Glutamatergic neuron (in vitro differentiated cells): Measurements from ENCODE around the gene ZDHHC21. TPM values are rescaled to one million over a fixed set of nuclear protein-coding genes. Genes with fewer than 3 reads are reported as not detected.
A peak's percentile ranks its signal among the peaks of the same experiment; 100 is the strongest.

Source experiments
- DNase-seq: peaks from one replicate; pipeline ENCODE4 v3.0.0; 2022
- H3K27ac Mint-ChIP-seq: one replicate; pipeline ENCODE4 v1.8.0; 2020; ENCODE audit warnings: mild to moderate bottlenecking, mixed read lengths, inconsistent platforms; ENCODE audit not compliant: unreplicated experiment
- H3K27me3 Mint-ChIP-seq: one replicate; pipeline ENCODE4 v1.8.0; 2020; ENCODE audit warnings: mild to moderate bottlenecking, moderate library complexity, mixed read lengths, inconsistent platforms; ENCODE audit not compliant: unreplicated experiment
- H3K36me3 Mint-ChIP-seq: one replicate; pipeline ENCODE4 v1.8.0; 2020; ENCODE audit warnings: mild to moderate bottlenecking, mixed read lengths, inconsistent platforms; ENCODE audit not compliant: unreplicated experiment
- H3K4me1 Mint-ChIP-seq: one replicate; pipeline ENCODE4 v1.8.0; 2020; ENCODE audit warnings: mild to moderate bottlenecking, low read depth, mixed read lengths, inconsistent platforms; ENCODE audit not compliant: unreplicated experiment
- H3K4me3 Mint-ChIP-seq: one replicate; pipeline ENCODE4 v1.8.0; 2020; ENCODE audit warnings: mild to moderate bottlenecking, mixed read lengths, inconsistent platforms; ENCODE audit not compliant: unreplicated experiment
- H3K9me3 Mint-ChIP-seq: one replicate; pipeline ENCODE4 v1.8.0; 2020; ENCODE audit warnings: mild to moderate bottlenecking, moderate library complexity, mixed read lengths, inconsistent platforms; ENCODE audit not compliant: unreplicated experiment
- CTCF ChIP-seq: fragments of 200-600 bp; sonication (generic); IDR thresholded peaks from one replicate; pipeline ENCODE4 v1.5.0; 2021; ENCODE audit not compliant: partially characterized antibody, unreplicated experiment
- total RNA-seq: library from RNA; stranded (reverse); fragmentation: NEBNext Ultra II Directional; extraction: Animal tissue kit (Norgen Biotek cat#: 25700); gene quantifications from one replicate; pipeline ENCODE4 v1.2.1, GENCODE V29; 2021; ENCODE audit not compliant: unreplicated experiment

The ZDHHC21 gene
- total RNA-seq, 1 donor from 2014 or later: 15.2 TPM

DNA sequence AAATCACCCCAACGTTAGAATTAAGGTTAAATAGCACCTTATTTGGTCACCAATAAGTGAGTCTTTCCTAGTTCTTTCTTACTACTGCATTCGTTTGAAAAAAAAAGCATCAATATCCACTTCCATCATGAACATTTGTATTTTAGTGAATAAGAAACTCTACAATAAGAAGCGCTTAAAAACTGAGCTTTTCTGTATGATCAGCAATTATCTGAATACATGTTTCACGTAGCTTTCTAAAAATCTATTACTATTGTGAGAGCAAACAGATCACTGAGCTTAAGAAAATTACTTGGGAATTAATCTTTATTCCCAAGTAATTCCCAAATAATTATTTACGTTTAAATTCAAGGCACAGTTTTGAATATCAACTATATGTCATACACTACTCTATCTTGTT lies 32.5 kb downstream of the ZDHHC21 start:
- Mint-ChIP-seq H3K27me3 (no peaks in the 10 kb centered on the region), H3K27ac (no peak overlapping the region)
- TF ChIP-seq CTCF: no peak

GRCh38 chr9:14654932-14655331 lies 38.3 kb downstream of the ZDHHC21 start:
- no peaks in the 10 kb centered on the region for H3K27me3 Mint-ChIP-seq
- peaks cover 1% of the 10 kb centered on the region for H3K9me3 Mint-ChIP-seq
- peaks cover 24% of the 10 kb centered on the region for H3K36me3 Mint-ChIP-seq
- H3K27ac Mint-ChIP-seq: no peak overlapping the region
- DNase-seq: no peak
- no peak for TF ChIP-seq CTCF
- no peaks in the 10 kb centered on the region for H3K4me1 Mint-ChIP-seq
- H3K4me3 Mint-ChIP-seq: no peak overlapping the region

More for the DNA sequence above, 32.5 kb downstream of the ZDHHC21 start:
- peaks cover 1% of the 10 kb centered on the region for H3K9me3 Mint-ChIP-seq
- H3K4me3 Mint-ChIP-seq: no peak overlapping the region
- H3K4me1 Mint-ChIP-seq: no peaks in the 10 kb centered on the region
- no peak for DNase-seq
- peaks cover 2% of the 10 kb centered on the region for H3K36me3 Mint-ChIP-seq

DNA sequence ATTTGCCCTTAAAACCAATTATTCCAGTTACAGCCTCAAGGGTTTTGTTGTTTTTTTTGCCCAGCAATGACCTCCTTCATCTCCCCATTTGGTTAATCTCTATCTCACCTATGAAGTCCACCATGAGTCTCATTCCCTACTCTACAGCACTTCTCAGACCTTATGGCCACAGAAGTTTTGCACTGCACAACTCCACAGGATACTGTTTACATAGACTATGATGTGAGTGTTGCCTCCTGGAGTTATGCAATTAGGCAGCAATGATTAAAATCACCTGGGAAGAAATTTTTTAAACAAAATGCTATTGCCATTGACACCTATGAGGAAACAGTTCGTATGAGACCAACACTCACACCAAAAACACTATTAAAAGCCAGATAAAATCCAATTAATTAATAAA lies 39.7 kb downstream of the ZDHHC21 start:
- Mint-ChIP-seq H3K9me3 (peaks cover 1% of the 10 kb centered on the region), H3K4me3 (no peak overlapping the region), H3K36me3 (peaks cover 24% of the 10 kb centered on the region), H3K4me1 (no peaks in the 10 kb centered on the region), H3K27ac (no peak overlapping the region), H3K27me3 (no peaks in the 10 kb centered on the region)
- no peak for TF ChIP-seq CTCF
- no peak for DNase-seq

DNA sequence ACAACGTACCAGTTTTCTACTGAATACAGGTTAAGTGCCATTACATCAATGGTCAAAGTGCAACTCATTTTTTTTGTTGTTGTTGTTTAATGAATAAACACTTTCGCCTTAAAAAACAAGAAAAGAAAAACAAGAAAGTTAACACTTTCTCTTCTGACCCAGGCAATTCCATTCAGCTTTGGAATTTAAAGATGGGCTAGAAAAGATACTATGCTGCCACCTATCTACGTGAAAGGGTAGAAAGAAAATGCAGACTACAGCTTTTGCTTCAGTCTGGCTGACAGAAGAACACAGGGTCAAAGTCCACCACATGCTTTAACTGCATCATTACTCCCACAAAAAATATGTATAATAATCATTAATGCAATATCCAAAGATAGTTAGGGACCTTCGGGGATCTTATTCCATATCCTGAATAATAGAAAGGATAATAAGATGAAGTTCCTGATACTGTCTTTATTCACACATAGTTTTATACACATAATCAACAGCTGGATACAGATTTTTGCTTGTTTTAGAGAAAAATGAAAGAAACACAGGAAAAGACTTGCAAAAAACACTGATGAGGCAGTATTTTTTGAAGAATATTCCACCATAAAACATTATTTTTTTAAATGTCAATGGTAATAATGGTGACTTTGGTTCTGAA lies 40.4 kb downstream of the ZDHHC21 start:
- H3K36me3 Mint-ChIP-seq: peaks cover 24% of the 10 kb centered on the region
- H3K4me1 Mint-ChIP-seq: no peaks in the 10 kb centered on the region
- peak; percentile 60 for TF ChIP-seq CTCF
- H3K27ac Mint-ChIP-seq: no peak overlapping the region
- DNase-seq: no peak
- H3K4me3 Mint-ChIP-seq: no peak overlapping the region
- H3K9me3 Mint-ChIP-seq: peaks cover 1% of the 10 kb centered on the region
- no peaks in the 10 kb centered on the region for H3K27me3 Mint-ChIP-seq

DNA sequence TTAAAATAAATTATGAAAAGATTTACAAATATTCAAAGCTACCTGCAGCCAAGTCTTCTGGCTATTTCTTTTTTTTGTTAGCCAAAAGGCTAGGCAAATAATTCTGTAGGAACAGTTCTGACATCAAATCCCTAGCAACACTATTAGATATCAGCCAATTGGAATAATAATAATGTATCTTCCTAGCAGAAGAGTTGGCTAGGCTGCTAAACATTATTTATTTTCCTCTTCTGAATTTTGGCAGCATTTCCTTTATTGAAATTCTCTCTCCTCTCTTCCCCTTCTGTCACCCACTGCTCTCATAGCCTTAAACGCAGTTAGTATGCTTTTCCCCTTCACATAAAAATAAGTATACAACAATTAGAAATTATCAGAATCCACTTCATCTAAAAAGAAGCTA lies 42.6 kb downstream of the ZDHHC21 start:
- H3K4me1 Mint-ChIP-seq: no peaks in the 10 kb centered on the region
- no peak for DNase-seq
- H3K4me3 Mint-ChIP-seq: no peak overlapping the region
- H3K9me3 Mint-ChIP-seq: no peaks in the 10 kb centered on the region
- TF ChIP-seq CTCF: no peak
- no peaks in the 10 kb centered on the region for H3K27me3 Mint-ChIP-seq
- peak overlapping the region; percentile 62 for H3K27ac Mint-ChIP-seq
- H3K36me3 Mint-ChIP-seq: peaks cover 21% of the 10 kb centered on the region
